Esophagus squamous epithelium (tissue), 4 donors: ENCODE measurements around the gene TNNI2.

Source experiments
- POLR2A ChIP-seq, 4 donors: fragments of 450-650 bp; IDR thresholded peaks; one replicate each; pipeline ENCODE4 v1.6.1; 2017; ENCODE audit warnings: antibody characterized with exemption in 4 of 4, mild to moderate bottlenecking in 4 of 4, moderate library complexity in 3 of 4
- TF ChIP-seq, protein P1 (sequence below), 6 experiments: fragments of 450-650 bp in 4 of 6; fragments of 200-600 bp in 2 of 6; sonication (generic) in 2 of 6; IDR thresholded peaks; one replicate each; pipeline ENCODE4 v1.5.1; 2016 to 2019; ENCODE audit warnings: antibody characterized with exemption in 6 of 6, mild to moderate bottlenecking in 4 of 6, moderate library complexity in 4 of 6

DNA sequence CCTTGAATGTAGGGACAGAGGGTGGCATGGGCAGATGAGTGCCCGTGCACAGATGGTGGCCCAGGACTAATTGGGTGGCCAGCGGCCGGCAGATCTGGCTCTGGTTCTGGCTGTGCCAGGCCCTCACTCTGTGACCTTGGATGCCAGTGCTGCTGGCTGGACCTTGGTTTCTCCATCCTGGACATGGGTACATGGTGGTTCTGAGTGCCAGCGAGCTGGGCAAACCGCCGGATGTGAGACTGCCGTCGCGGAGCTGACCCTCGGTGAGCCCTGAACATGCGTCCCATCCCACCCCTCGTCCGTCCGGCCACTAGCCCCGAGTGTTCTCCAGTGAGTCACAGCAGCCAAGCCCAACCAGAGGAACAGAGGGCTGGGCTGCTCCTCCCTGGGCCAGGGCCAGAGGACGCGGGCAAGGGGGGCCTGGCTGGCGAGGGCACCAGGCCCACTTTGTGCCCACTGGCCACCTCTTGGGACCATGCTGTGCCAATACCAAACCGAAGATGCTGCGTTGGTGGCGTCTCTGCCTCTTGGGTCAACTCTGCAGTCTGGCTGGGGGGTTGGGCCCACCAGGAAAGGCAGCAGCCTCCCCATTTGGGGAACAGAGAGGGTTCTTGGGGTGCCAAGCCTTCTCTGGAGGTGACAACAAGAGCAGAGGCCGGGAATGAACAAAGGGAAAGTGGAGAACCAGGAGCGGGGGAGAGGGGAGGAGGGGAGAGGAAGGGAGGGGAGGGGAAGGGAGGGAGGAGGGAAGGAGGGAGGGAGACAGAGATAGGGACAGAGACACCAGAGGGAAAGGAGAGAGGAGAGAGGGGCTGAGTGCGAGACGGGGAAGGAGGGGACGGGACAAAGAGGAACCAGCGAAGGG, 24.8 kb downstream of the TNNI2 start:
- TF ChIP-seq, protein P1, sequence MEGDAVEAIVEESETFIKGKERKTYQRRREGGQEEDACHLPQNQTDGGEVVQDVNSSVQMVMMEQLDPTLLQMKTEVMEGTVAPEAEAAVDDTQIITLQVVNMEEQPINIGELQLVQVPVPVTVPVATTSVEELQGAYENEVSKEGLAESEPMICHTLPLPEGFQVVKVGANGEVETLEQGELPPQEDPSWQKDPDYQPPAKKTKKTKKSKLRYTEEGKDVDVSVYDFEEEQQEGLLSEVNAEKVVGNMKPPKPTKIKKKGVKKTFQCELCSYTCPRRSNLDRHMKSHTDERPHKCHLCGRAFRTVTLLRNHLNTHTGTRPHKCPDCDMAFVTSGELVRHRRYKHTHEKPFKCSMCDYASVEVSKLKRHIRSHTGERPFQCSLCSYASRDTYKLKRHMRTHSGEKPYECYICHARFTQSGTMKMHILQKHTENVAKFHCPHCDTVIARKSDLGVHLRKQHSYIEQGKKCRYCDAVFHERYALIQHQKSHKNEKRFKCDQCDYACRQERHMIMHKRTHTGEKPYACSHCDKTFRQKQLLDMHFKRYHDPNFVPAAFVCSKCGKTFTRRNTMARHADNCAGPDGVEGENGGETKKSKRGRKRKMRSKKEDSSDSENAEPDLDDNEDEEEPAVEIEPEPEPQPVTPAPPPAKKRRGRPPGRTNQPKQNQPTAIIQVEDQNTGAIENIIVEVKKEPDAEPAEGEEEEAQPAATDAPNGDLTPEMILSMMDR (IDR thresholded peaks at IDR 0.05), result no peak
- TF ChIP-seq POLR2A (IDR thresholded peaks at IDR 0.05), result no peak
